Measurements from ENCODE around the gene GREB1.
A peak's percentile ranks its signal among the peaks of the same experiment; 100 is the strongest.

The GREB1 gene, protein sequence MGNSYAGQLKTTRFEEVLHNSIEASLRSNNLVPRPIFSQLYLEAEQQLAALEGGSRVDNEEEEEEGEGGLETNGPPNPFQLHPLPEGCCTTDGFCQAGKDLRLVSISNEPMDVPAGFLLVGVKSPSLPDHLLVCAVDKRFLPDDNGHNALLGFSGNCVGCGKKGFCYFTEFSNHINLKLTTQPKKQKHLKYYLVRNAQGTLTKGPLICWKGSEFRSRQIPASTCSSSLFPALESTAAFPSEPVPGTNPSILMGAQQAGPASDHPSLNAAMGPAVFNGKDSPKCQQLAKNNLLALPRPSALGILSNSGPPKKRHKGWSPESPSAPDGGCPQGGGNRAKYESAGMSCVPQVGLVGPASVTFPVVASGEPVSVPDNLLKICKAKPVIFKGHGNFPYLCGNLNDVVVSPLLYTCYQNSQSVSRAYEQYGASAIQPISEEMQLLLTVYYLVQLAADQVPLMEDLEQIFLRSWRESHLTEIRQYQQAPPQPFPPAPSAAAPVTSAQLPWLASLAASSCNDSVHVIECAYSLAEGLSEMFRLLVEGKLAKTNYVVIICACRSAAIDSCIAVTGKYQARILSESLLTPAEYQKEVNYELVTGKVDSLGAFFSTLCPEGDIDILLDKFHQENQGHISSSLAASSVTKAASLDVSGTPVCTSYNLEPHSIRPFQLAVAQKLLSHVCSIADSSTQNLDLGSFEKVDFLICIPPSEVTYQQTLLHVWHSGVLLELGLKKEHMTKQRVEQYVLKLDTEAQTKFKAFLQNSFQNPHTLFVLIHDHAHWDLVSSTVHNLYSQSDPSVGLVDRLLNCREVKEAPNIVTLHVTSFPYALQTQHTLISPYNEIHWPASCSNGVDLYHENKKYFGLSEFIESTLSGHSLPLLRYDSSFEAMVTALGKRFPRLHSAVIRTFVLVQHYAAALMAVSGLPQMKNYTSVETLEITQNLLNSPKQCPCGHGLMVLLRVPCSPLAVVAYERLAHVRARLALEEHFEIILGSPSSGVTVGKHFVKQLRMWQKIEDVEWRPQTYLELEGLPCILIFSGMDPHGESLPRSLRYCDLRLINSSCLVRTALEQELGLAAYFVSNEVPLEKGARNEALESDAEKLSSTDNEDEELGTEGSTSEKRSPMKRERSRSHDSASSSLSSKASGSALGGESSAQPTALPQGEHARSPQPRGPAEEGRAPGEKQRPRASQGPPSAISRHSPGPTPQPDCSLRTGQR (N-terminal part only)

GRCh38 chr2:11533278-11534070, at the start of gene GREB1:
TSS of gene GREB1 (plus strand) at chr2:11534045. CDS start at chr2:11556615, 22,570 bp downstream.
- H3K27me3 Mint-ChIP-seq, result peaks cover 12% of the 10 kb centered on the region
- no peak within 1 kb of the TSS for H3K27ac Mint-ChIP-seq
- H3K4me1 Mint-ChIP-seq, result no peaks in the 10 kb centered on the region
- H3K36me3 Mint-ChIP-seq, result no peaks in the 10 kb centered on the region
- no peak within 1 kb of the TSS for H3K4me3 Mint-ChIP-seq
- H3K9me3 Mint-ChIP-seq, result no peaks in the 10 kb centered on the region

DNA sequence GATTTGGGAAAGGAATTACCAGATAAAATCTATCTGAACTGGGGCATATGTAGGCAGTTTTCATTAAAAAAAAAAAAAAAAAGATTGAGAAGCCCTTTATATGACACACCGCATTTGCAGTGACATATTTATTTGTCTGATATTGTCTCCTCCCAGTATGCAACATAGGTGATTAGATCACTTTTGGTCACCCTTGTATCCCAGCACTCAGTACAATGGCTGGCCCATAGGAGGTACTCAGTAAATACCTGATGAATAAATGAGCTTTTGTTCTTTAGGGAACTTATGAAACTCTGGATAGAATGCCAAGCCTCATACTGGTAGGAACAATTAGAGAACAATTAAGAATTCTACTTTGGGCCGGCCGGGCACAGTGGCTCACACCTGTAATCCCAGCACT, 45.0 kb upstream of the GREB1 start:
- peaks cover 26% of the 10 kb centered on the region for H3K27me3 Mint-ChIP-seq
- H3K4me3 Mint-ChIP-seq, result no peak overlapping the region
- no peak overlapping the region for H3K27ac Mint-ChIP-seq
- no peaks in the 10 kb centered on the region for H3K9me3 Mint-ChIP-seq
- H3K4me1 Mint-ChIP-seq, result peaks cover 3% of the 10 kb centered on the region
- H3K36me3 Mint-ChIP-seq, result no peaks in the 10 kb centered on the region

DNA sequence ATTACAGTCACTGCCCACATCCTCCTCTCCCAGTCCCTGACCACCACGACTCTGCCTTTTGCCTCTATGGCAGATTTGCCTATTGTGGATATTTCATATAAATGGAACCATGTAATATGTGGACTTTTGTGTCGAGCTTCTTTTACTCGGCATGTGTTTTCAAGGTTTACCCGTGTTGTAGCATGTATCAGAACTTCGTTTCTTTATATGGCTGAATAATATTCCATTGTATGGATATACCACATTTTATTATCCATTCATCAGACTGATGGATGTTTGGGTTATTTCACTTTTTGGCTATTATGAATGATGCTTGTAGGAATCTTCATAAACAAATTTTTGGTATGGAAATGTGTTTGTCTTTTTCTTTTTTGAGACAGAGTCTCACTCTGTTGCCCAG, 43.7 kb upstream of the GREB1 start:
- Mint-ChIP-seq H3K36me3 (no peaks in the 10 kb centered on the region), H3K9me3 (no peaks in the 10 kb centered on the region), H3K27ac (no peak overlapping the region)

DNA sequence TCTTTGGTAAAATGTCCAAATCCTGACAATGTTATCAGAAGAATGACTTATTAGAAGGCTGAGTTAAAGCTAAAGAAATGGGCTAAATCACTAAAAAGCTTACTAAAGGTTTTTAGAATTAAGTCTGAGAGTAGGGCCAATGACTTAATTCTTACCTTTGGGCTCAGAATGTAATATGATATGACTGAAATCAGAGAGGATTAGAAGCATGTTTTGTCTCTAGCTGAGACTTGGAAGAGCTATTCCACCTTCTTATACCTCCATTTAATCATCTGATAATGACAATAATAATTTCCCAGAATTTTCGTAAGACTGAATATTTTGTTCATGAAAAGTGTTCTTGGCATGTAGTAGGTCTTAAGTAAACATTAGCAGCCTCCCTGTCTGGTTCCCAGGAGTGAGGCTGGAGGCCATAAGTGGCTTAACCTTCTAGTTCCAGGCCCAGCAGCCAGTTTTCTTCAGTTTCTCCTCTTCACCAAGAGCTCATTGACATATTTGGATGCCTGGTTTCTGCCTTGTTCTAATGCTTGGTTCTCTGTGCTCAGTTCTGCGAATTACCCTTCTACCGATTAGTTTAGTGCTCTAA, 42.4 kb upstream of the GREB1 start:
- Mint-ChIP-seq H3K9me3 (no peaks in the 10 kb centered on the region), H3K4me3 (no peak overlapping the region), H3K36me3 (no peaks in the 10 kb centered on the region), H3K27me3 (peaks cover 10% of the 10 kb centered on the region), H3K4me1 (no peaks in the 10 kb centered on the region), H3K27ac (no peak overlapping the region)

More for the DNA sequence above, 43.7 kb upstream of the GREB1 start:
- Mint-ChIP-seq H3K27me3 (peaks cover 19% of the 10 kb centered on the region), H3K4me3 (no peak overlapping the region), H3K4me1 (no peaks in the 10 kb centered on the region)

GRCh38 chr2:11492244-11492643, 41.6 kb upstream of the GREB1 start:
- Mint-ChIP-seq H3K9me3 (no peaks in the 10 kb centered on the region), H3K4me1 (no peaks in the 10 kb centered on the region), H3K27me3 (peaks cover 7% of the 10 kb centered on the region), H3K36me3 (no peaks in the 10 kb centered on the region), H3K27ac (no peak overlapping the region), H3K4me3 (no peak overlapping the region)

GRCh38 chr2:11492720-11493119, 41.1 kb upstream of the GREB1 start:
- Mint-ChIP-seq H3K36me3 (no peaks in the 10 kb centered on the region), H3K9me3 (no peaks in the 10 kb centered on the region), H3K4me3 (no peak overlapping the region), H3K4me1 (no peaks in the 10 kb centered on the region), H3K27me3 (peaks cover 4% of the 10 kb centered on the region), H3K27ac (no peak overlapping the region)

DNA sequence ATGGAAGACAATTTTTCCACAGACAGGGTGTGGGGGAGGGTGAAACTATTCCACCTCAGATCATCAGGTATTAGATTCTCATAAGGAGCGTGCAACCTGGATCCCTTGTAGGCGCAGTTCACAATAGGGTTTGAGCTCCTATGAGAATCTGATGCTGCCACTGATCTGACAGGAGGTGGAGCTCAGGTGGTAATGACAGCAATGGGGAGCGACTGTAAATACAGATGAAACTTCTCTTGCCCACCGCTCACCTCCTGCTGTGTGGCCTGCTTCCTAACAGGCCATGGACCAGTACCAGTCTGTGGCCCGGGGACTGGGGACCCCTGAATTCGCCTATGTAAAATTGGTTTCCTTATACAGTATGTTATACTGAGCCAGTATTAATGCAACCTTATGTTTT, 40.6 kb upstream of the GREB1 start:
- H3K27ac Mint-ChIP-seq, result no peak overlapping the region
- no peaks in the 10 kb centered on the region for H3K4me1 Mint-ChIP-seq
- peaks cover 4% of the 10 kb centered on the region for H3K27me3 Mint-ChIP-seq
- no peak overlapping the region for H3K4me3 Mint-ChIP-seq
- no peaks in the 10 kb centered on the region for H3K9me3 Mint-ChIP-seq
- H3K36me3 Mint-ChIP-seq, result no peaks in the 10 kb centered on the region

GRCh38 chr2:11494310-11494709, 39.5 kb upstream of the GREB1 start:
- Mint-ChIP-seq H3K27ac (no peak overlapping the region), H3K4me1 (no peaks in the 10 kb centered on the region), H3K9me3 (no peaks in the 10 kb centered on the region), H3K27me3 (peaks cover 4% of the 10 kb centered on the region), H3K4me3 (no peak overlapping the region), H3K36me3 (no peaks in the 10 kb centered on the region)

DNA sequence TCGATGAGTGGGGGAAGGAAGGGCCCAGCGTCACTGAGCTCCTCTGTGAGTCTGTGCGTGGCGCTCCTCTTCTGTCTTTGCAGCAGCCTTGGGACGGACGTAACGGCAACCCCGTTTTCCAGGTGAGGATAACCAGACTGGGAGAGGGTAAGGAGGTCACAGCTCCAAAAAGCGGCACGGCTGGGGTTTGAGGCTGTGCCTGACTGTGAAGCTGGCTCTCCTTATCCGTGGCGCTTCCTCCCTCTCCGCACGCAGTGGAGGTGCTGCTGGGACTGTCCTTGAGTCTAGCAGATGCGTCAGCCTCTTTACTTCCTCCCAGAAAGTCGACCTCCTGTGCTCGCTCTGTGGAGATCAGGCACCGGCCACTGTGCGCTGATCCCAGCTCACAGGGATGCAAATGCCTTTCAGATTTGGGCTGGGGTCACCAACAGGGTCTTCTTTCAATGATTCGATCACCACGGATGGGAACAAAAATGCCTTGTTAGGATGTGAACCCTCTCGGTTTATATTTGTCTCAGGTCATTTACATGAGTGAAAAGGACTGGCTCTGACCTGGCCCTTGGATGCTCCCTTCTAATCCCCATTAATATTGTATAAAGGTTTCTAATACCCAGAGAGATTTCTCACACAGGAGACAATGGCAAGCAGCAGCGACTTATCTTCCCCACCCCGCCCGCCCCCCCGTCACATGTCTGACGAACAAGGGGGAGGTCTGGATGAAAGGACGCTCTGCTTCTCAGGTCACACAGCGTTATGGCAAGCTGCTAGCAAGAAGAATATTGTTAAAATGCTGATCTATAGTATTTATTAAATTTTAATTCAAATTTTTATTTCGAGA, 37.8 kb upstream of the GREB1 start:
- no peaks in the 10 kb centered on the region for H3K9me3 Mint-ChIP-seq
- no peaks in the 10 kb centered on the region for H3K4me1 Mint-ChIP-seq
- no peak overlapping the region for H3K4me3 Mint-ChIP-seq
- H3K27ac Mint-ChIP-seq, result no peak overlapping the region
- peaks cover 2% of the 10 kb centered on the region for H3K27me3 Mint-ChIP-seq
- no peaks in the 10 kb centered on the region for H3K36me3 Mint-ChIP-seq

DNA sequence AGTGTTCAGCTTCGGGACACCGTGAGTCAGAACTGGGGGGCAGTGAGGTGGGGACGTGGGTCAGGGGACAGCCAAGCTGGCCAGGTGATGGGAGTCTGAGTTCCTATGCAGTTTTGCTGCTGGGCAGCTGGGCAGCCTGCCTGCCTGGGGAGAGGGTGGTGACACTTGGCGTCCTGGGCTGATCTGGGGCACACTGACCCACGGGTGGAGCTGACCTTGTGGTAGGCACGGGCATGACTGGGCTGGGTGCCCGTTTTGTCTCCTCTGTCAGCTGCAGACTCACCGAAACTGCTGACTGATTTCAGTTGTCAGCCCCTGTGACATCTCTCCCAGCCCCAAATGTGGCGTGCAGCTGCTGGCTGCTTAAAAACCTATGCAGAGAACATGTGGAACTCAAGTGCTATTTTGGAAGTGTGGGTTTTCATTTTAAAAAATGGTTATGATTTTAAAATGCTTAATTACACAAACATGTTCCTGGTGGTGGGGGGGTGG, 35.3 kb upstream of the GREB1 start:
- Mint-ChIP-seq H3K36me3 (no peaks in the 10 kb centered on the region), H3K27ac (no peak overlapping the region), H3K27me3 (peaks cover 6% of the 10 kb centered on the region), H3K4me1 (no peaks in the 10 kb centered on the region), H3K9me3 (peaks cover 8% of the 10 kb centered on the region), H3K4me3 (no peak overlapping the region)

- no peaks in the 10 kb centered on the region for H3K4me1 Mint-ChIP-seq
- H3K36me3 Mint-ChIP-seq, result no peaks in the 10 kb centered on the region
- no peak overlapping the region for H3K4me3 Mint-ChIP-seq
- H3K27me3 Mint-ChIP-seq, result peaks cover 4% of the 10 kb centered on the region
- H3K9me3 Mint-ChIP-seq, result peaks cover 8% of the 10 kb centered on the region
- H3K27ac Mint-ChIP-seq, result no peak overlapping the region
Observed at GRCh38 chr2:11499081-11499743, 34.6 kb upstream of the GREB1 start.

GRCh38 chr2:11500702-11501303, 33.0 kb upstream of the GREB1 start:
- Mint-ChIP-seq H3K4me1 (no peaks in the 10 kb centered on the region), H3K27me3 (peaks cover 4% of the 10 kb centered on the region), H3K4me3 (no peak overlapping the region), H3K36me3 (no peaks in the 10 kb centered on the region), H3K9me3 (peaks cover 8% of the 10 kb centered on the region), H3K27ac (no peak overlapping the region)

GRCh38 chr2:11502740-11503292, 31.0 kb upstream of the GREB1 start:
- no peaks in the 10 kb centered on the region for H3K4me1 Mint-ChIP-seq
- peak overlapping the region; percentile 13 for H3K27ac Mint-ChIP-seq
- no peak overlapping the region for H3K4me3 Mint-ChIP-seq
- H3K27me3 Mint-ChIP-seq, result peaks cover 4% of the 10 kb centered on the region
- no peaks in the 10 kb centered on the region for H3K36me3 Mint-ChIP-seq
- peaks cover 8% of the 10 kb centered on the region for H3K9me3 Mint-ChIP-seq
